Progenitor cell of endocrine pancreas (in vitro differentiated cells): ENCODE measurements around the gene HIVEP3. TPM values are rescaled to one million over a fixed set of nuclear protein-coding genes. Genes with fewer than 3 reads are reported as not detected.

Experiments used
- DNase-seq: peaks from one replicate; pipeline ENCODE4 v3.0.0; 2021; ENCODE audit warnings: low spot score; ENCODE audit not compliant: unreplicated experiment
- H3K27ac Mint-ChIP-seq: 2 replicates; pipeline ENCODE4 v1.8.0; 2021; ENCODE audit warnings: mild to moderate bottlenecking, moderate library complexity, mixed read lengths
- H3K27me3 Mint-ChIP-seq: 2 replicates; pipeline ENCODE4 v1.8.0; 2021; ENCODE audit warnings: mixed read lengths
- H3K36me3 Mint-ChIP-seq: 2 replicates; pipeline ENCODE4 v1.8.0; 2022; ENCODE audit warnings: mixed read lengths; ENCODE audit not compliant: insufficient read depth
- H3K4me1 Mint-ChIP-seq: 2 replicates; pipeline ENCODE4 v1.8.0; 2021; ENCODE audit warnings: low read depth, mixed read lengths
- H3K4me3 Mint-ChIP-seq: 2 replicates; pipeline ENCODE4 v1.8.0; 2021; ENCODE audit warnings: low read depth, mild to moderate bottlenecking, moderate library complexity, mixed read lengths
- H3K9me3 Mint-ChIP-seq: 2 replicates; pipeline ENCODE4 v1.8.0; 2021; ENCODE audit warnings: low read depth, mixed read lengths
- total RNA-seq: library from RNA; stranded (reverse); gene quantifications from 2 replicates; pipeline ENCODE4 v1.2.1, GENCODE V29; 2021
- TF ChIP-seq, protein P1 (sequence below): fragments of 200-600 bp; sonication (generic); IDR thresholded peaks from one replicate; pipeline ENCODE4 v1.5.0; 2021; ENCODE audit warnings: antibody characterized with exemption, mild to moderate bottlenecking; ENCODE audit not compliant: unreplicated experiment

HIVEP3 gene
- total RNA-seq, 1 donor from 2014 or later, result 1.1 TPM

DNA sequence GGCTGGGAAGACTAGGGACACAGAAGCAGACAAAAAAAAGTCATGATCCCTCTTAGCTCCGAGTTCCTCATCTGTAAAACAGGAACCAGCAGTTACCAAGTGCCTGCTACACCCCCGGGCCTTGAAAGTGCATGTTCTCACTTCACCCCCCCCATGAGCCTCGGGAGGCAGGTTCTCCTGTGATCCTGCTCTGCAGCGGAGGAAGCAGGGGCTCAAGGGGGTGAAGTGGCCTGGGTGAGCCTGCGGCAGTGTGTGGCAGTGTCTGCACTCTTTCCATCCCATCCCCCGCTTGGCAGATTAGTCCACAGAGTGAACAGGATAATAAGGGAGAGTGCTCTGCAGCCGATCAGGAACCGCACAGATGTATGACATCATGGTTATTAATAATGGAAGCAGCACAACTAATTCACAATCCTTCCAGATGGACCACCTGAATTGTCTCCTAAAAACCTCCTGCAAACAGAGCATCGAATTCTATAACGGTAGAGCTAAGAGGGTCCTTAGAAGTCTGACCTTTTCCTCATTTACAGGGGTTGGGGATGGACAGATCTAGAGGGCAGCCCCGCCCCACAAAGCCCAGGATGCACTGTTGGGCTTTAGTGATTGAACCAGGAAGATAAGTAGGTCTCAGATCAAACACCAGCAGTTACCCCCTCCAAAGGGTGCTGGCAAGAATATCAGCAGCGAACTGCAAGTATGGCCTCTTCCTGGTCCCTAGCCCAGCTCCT lies 260.1 kb downstream of the HIVEP3 start:
- Mint-ChIP-seq H3K27ac (no peak overlapping the region), H3K27me3 (peaks cover 69% of the 10 kb centered on the region), H3K36me3 (no peaks in the 10 kb centered on the region), H3K9me3 (no peaks in the 10 kb centered on the region), H3K4me3 (no peak overlapping the region), H3K4me1 (peaks cover 2% of the 10 kb centered on the region)
- TF ChIP-seq, protein P1, sequence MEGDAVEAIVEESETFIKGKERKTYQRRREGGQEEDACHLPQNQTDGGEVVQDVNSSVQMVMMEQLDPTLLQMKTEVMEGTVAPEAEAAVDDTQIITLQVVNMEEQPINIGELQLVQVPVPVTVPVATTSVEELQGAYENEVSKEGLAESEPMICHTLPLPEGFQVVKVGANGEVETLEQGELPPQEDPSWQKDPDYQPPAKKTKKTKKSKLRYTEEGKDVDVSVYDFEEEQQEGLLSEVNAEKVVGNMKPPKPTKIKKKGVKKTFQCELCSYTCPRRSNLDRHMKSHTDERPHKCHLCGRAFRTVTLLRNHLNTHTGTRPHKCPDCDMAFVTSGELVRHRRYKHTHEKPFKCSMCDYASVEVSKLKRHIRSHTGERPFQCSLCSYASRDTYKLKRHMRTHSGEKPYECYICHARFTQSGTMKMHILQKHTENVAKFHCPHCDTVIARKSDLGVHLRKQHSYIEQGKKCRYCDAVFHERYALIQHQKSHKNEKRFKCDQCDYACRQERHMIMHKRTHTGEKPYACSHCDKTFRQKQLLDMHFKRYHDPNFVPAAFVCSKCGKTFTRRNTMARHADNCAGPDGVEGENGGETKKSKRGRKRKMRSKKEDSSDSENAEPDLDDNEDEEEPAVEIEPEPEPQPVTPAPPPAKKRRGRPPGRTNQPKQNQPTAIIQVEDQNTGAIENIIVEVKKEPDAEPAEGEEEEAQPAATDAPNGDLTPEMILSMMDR, result no peak
- DNase-seq, result no peak

DNA sequence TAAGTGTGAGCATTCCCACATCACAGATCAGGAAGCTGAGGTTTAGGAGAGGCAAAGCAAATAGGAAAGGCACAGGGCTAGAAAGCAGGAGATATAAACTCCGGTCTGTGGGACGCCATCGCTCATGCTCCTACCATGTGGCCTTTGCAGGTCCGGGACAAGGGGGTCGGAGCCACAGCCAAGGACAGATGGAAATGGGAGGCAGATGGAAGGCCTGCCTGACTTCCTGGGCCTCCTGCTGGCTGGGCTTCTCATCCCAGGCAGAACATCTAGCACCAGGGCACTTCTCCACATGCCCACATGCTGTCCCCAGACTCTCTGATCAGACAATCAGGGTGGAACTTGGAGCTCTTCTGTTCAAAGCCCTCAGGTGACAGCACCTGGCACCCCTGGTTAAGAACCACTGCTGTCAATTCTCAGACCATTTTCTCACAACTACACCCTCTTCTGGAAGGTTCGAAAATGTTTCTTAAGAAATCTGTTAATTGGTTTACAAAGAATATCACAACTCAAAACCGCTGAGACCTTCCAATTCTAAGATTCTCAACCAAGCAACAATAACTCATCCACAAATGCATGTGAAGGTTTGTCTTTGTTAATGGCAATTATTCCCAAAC lies 260.9 kb downstream of the HIVEP3 start:
- no peaks in the 10 kb centered on the region for H3K36me3 Mint-ChIP-seq
- H3K4me3 Mint-ChIP-seq, result no peak overlapping the region
- H3K27ac Mint-ChIP-seq, result no peak overlapping the region
- H3K9me3 Mint-ChIP-seq, result no peaks in the 10 kb centered on the region
- peaks cover 63% of the 10 kb centered on the region for H3K27me3 Mint-ChIP-seq
- TF ChIP-seq, protein P1, result no peak
- H3K4me1 Mint-ChIP-seq, result peaks cover 2% of the 10 kb centered on the region
- DNase-seq, result no peak

DNA sequence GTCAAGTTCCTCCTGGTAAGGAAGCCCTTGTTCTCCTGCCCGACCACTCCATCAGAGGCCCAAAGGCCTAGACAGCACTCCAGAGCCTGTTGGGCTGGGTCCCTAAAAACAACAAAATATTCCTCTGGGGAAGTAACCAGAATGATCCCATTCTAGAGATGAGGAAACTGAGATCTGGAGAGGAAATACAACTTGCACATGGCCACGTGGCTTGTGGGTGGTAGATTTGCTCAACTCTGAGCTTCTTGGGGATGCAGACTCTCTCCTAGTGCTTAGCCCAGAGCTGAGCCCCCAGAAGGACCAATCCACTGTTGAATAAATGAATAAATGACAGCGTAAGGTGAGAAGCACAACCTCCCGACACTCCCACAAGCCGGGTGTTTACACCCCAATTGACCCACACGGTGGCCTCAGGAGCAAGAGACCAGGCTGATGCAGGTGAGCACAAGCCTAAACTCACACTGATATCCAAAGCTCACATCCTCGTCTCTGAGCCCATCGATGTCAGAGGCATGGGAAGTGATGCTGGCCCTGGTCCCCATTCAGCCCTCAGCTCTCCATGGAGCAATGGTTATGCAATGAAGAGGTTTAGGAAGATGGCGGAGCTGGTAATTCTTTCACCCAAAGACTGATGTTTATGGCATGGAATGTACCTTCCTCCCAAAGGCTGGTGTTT lies 261.8 kb downstream of the HIVEP3 start:
- TF ChIP-seq, protein P1, result no peak
- Mint-ChIP-seq H3K27ac (no peak overlapping the region), H3K9me3 (no peaks in the 10 kb centered on the region), H3K4me1 (peaks cover 2% of the 10 kb centered on the region), H3K36me3 (no peaks in the 10 kb centered on the region), H3K27me3 (peaks cover 63% of the 10 kb centered on the region), H3K4me3 (no peak overlapping the region)
- DNase-seq, result no peak

DNA sequence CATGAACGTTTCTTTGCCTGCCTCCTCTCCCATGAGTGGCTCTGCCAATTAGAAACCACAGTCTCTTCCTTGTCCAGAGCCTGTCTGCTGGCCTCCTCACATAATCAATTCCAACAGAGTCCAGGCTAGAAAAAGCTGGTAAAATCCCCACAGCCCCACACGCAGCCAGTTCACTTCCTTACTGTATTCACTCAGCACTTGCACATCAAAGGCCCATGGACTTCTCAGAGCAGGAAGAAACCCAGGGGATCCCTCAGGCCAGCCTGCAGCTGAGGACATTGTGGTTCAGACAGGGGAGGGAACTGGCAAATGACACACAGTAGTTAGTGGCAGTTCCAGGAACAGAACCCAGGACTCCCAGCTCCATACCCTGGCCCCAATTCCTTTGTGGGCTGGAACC lies 262.7 kb downstream of the HIVEP3 start:
- TF ChIP-seq, protein P1, result no peak
- no peak for DNase-seq
- H3K36me3 Mint-ChIP-seq, result no peaks in the 10 kb centered on the region
- H3K4me1 Mint-ChIP-seq, result no peaks in the 10 kb centered on the region
- H3K27ac Mint-ChIP-seq, result no peak overlapping the region
- no peaks in the 10 kb centered on the region for H3K9me3 Mint-ChIP-seq
- H3K4me3 Mint-ChIP-seq, result no peak overlapping the region
- H3K27me3 Mint-ChIP-seq, result peaks cover 56% of the 10 kb centered on the region

DNA sequence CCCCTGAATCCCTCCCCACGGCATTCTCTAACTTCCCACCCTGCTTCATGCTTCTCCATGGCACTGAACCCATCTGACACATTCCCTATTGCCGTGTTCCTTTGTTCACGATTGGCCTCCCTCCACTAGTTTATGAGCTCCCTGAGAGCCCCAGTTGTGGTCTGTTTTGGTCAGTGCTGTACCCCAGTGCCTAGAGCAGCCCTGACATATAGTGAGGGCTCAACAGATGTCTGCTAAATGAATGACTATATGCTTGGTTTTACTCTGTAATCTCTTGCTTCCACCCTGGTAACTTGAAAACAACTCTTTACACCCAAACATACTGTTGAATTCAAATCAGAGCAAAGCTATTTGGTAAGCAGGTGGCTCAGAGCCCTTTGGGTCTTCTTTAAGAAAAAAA lies 263.1 kb downstream of the HIVEP3 start:
- H3K4me3 Mint-ChIP-seq, result no peak overlapping the region

More for the DNA sequence above, 263.1 kb downstream of the HIVEP3 start:
- TF ChIP-seq, protein P1, result no peak
- H3K36me3 Mint-ChIP-seq, result no peaks in the 10 kb centered on the region
- no peak overlapping the region for H3K27ac Mint-ChIP-seq
- H3K4me1 Mint-ChIP-seq, result no peaks in the 10 kb centered on the region
- H3K27me3 Mint-ChIP-seq, result peaks cover 52% of the 10 kb centered on the region
- H3K9me3 Mint-ChIP-seq, result no peaks in the 10 kb centered on the region
- DNase-seq, result no peak
